SK-N-SH (cell line): ENCODE measurements around the gene C9orf57. TPM values are rescaled to one million over a fixed set of nuclear protein-coding genes. Genes with fewer than 3 reads are reported as not detected.
"Not testable (repeated sequence)": the region's sequence is repeated elsewhere in the genome, so short reads cannot be mapped to it uniquely, and the experiment has no call there.

Experiments used
- CTCF ChIA-PET: fragments of 300-600, 350-600 bp; formaldehyde crosslinking; extraction: SDS; loops from one replicate; lab custom pipeline; 2021; lab: Yijun Ruan, JAX
- POLR2A ChIA-PET: fragments of 350-600 bp; sonication (Branson Sonifier 250); formaldehyde crosslinking; extraction: SDS; loops from one replicate; lab custom pipeline; 2020; ENCODE audit warnings: antibody characterized with exemption, inconsistent platforms; lab: Yijun Ruan, JAX
- DNase-seq: peaks from one replicate; pipeline ENCODE4 v3.0.0; 2012
- H2AFZ ChIP-seq: fragments of 200-600 bp; sonication (generic); 2 replicates; pipeline ENCODE4 v1.8.1; 2016; ENCODE audit warnings: antibody characterized with exemption, mild to moderate bottlenecking, low read depth
- H3F3A ChIP-seq: fragments of 200-600 bp; sonication (generic); replicated peaks from 2 replicates; pipeline ENCODE3; 2016; ENCODE audit warnings: antibody characterized with exemption, mild to moderate bottlenecking; ENCODE audit not compliant: insufficient read depth
- H3K27ac ChIP-seq, 2 experiments: fragments of 200-500 bp in 1 of 2; fragments of 200-600 bp in 1 of 2; sonication (Bioruptor generic) in 1 of 2; sonication (generic), shearing (Covaris generic) in 1 of 2; 2 replicates each; pipeline versions ENCODE4 v1.5.1 to v1.6.1; 2014 to 2016; ENCODE audit warnings: low read depth in 2 of 2, inconsistent platforms in 1 of 2, low read length in 1 of 2, mild to moderate bottlenecking in 1 of 2, mixed read lengths in 1 of 2
- H3K27me3 ChIP-seq: fragments of 200-600 bp; sonication (generic), shearing (Covaris generic); 2 replicates; pipeline ENCODE4 v1.6.1; 2016; ENCODE audit warnings: mixed run types; ENCODE audit not compliant: insufficient read depth
- H3K36me3 ChIP-seq, 2 experiments: fragments of 200-500 bp in 1 of 2; fragments of 200-600 bp in 1 of 2; sonication (Bioruptor generic) in 1 of 2; sonication (generic) in 1 of 2; replicated peaks in 1 of 2; 2 replicates each; pipeline versions ENCODE3 to v1.5.1; 2014 to 2016; ENCODE audit warnings: low read length in 1 of 2, mild to moderate bottlenecking in 1 of 2; ENCODE audit not compliant: insufficient read depth in 2 of 2, control insufficient read depth in 1 of 2
- H3K4me1 ChIP-seq, 2 experiments: fragments of 200-500 bp in 1 of 2; fragments of 200-600 bp in 1 of 2; sonication (Bioruptor generic) in 1 of 2; sonication (generic), shearing (Covaris generic) in 1 of 2; 2 replicates each; pipeline versions ENCODE4 v1.5.1 to v1.6.1; 2014 to 2016; ENCODE audit warnings: low read depth in 1 of 2, low read length in 1 of 2, mixed run types in 1 of 2; ENCODE audit not compliant: insufficient read depth in 2 of 2, control insufficient read depth in 1 of 2
- H3K4me2 ChIP-seq: fragments of 200-600 bp; sonication (generic), shearing (Covaris generic); 2 replicates; pipeline ENCODE4 v1.6.1; 2017; ENCODE audit warnings: mixed run types
- H3K4me3 ChIP-seq, 2 experiments: fragments of 200-500 bp in 1 of 2; fragments of 200-600 bp in 1 of 2; sonication (Bioruptor generic) in 1 of 2; sonication (generic), shearing (Covaris generic) in 1 of 2; 2 replicates each; pipeline versions ENCODE4 v1.5.1 to v1.8.1; 2014 to 2016; ENCODE audit warnings: low read depth in 2 of 2, inconsistent platforms in 1 of 2, low read length in 1 of 2, mild to moderate bottlenecking in 1 of 2, mixed read lengths in 1 of 2, moderate library complexity in 1 of 2
- H3K79me2 ChIP-seq: fragments of 200-600 bp; sonication (generic); 2 replicates; pipeline ENCODE4 v1.8.1; 2017; ENCODE audit warnings: mild to moderate bottlenecking; ENCODE audit not compliant: insufficient read depth
- H3K9ac ChIP-seq: fragments of 200-600 bp; sonication (generic); 2 replicates; pipeline ENCODE4 v1.6.1; 2017; ENCODE audit warnings: mixed run types
- H3K9me2 ChIP-seq: fragments of 200-600 bp; sonication (generic); 2 replicates; pipeline ENCODE4 v1.6.1; 2017; ENCODE audit warnings: mixed run types
- H3K9me3 ChIP-seq: fragments of 200-600 bp; sonication (generic); 2 replicates; pipeline ENCODE4 v1.6.1; 2017; ENCODE audit warnings: mixed run types, mild to moderate bottlenecking, moderate library complexity
- H4K20me1 ChIP-seq: fragments of 200-600 bp; sonication (generic); 2 replicates; pipeline ENCODE4 v1.6.1; 2017; ENCODE audit warnings: mild to moderate bottlenecking, mixed run types; ENCODE audit not compliant: insufficient read depth
- FOSL2 ChIP-seq: IDR thresholded peaks from 2 replicates; pipeline ENCODE4 v1.4.0; 2012; ENCODE audit warnings: low read depth, mild to moderate bottlenecking, moderate library complexity, borderline replicate concordance
- FOXJ3 ChIP-seq: sonication (generic); formaldehyde crosslinking; IDR thresholded peaks from 2 replicates; pipeline ENCODE4 v1.5.1; 2020; ENCODE audit warnings: mild to moderate bottlenecking, missing genetic modification reagents
- GABPA ChIP-seq: IDR thresholded peaks from 2 replicates; pipeline ENCODE4 v1.4.0; 2012; ENCODE audit warnings: low read depth, mild to moderate bottlenecking
- MXI1 ChIP-seq: IDR thresholded peaks from 2 replicates; pipeline ENCODE4 v1.6.1; 2012; ENCODE audit warnings: mild to moderate bottlenecking, low read depth, low read length, improper control_type of control experiment
- NFIC ChIP-seq: IDR thresholded peaks from 2 replicates; pipeline ENCODE4 v1.4.0; 2012; ENCODE audit warnings: borderline replicate concordance
- NRF1 ChIP-seq: IDR thresholded peaks from 2 replicates; pipeline ENCODE4 v1.6.1; 2012; ENCODE audit warnings: low read depth, mild to moderate bottlenecking, low read length
- PBX3 ChIP-seq: IDR thresholded peaks from 2 replicates; pipeline ENCODE4; 2012
- RFX5 ChIP-seq: IDR thresholded peaks from 2 replicates; pipeline ENCODE4 v1.6.1; 2012; ENCODE audit warnings: mild to moderate bottlenecking, improper control_type of control experiment, low read length
- SIN3A ChIP-seq: IDR thresholded peaks from 2 replicates; pipeline ENCODE4 v1.6.1; 2012; ENCODE audit warnings: low read depth, mild to moderate bottlenecking, low read length, moderate library complexity, borderline replicate concordance
- SMC3 ChIP-seq: IDR thresholded peaks from 2 replicates; pipeline ENCODE4 v1.6.1; 2012; ENCODE audit warnings: low read depth, low read length, improper control_type of control experiment
- TCF12 ChIP-seq: IDR thresholded peaks from 2 replicates; pipeline ENCODE4 v1.4.0; 2012
- YY1 ChIP-seq: IDR thresholded peaks from 2 replicates; pipeline ENCODE4 v1.4.0; 2012; ENCODE audit warnings: low read depth, mild to moderate bottlenecking
- WGBS: methylation state at CpG from one replicate; pipeline ENCODE4 v1.1.6; 2017; ENCODE audit warnings: low lambda C conversion rate; 5-methylcytosine and 5-hydroxymethylcytosine counted together
- polyA plus RNA-seq, 3 experiments: library from polyadenylated mRNA; depleted of rRNA; stranded (reverse); fragments of >200 nt; gene quantifications; 2 replicates each; pipeline ENCODE4 v1.2.3, GENCODE V29; 2012
- TF ChIP-seq, protein P1 (sequence below): IDR thresholded peaks from 2 replicates; pipeline ENCODE4 v1.4.0; 2012; ENCODE audit warnings: low read depth, borderline replicate concordance

C9orf57 gene
- polyA plus RNA-seq, 1 of the 3 experiments (the other 2 are of a cell fraction) = not detected

DNA sequence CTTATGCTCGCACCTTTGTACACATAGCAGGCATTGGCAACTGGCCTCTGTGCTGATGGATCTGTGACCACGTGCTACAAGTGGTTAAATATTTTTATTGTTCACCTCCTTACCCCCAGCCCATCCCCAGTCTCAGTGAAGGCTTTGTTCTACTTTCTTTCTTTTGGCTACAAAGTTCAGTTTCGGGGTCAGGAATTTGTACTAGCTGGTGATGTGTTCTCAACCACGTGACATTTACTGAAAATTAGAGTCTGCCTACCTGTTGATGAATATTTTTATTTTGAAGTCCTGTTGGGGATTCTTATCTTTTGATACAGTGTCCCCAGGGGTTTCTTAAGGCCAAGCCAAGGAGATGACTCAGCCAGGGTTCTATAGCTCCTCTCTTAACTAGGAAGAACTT, 47.8 kb downstream of the C9orf57 start:
- no peaks in the 10 kb centered on the region for H3F3A ChIP-seq
- DNase-seq = no peak
- CTCF ChIA-PET = interaction anchor here (1.3 to 1.4 kb wide), 2 partner anchors 12 to 206 kb away, joined by 4 to 5 read pairs; no protein-coding TSS in a partner anchor

GRCh38 chr9:72007726-72008125, 52.7 kb downstream of the C9orf57 start:
- H3K9me2 ChIP-seq, H3K27me3 ChIP-seq, H3K4me1 ChIP-seq, DNase-seq, H3K4me3 ChIP-seq, H3K9me3 ChIP-seq, POLR2A ChIA-PET, H4K20me1 ChIP-seq, H3K27ac ChIP-seq, H3K9ac ChIP-seq, H2AFZ ChIP-seq, H3K36me3 ChIP-seq, H3K4me2 ChIP-seq, H3F3A ChIP-seq, H3K79me2 ChIP-seq: not testable (repeated sequence)
- WGBS = 60% methylated on average over 14 of the region's 20 CpGs
- CTCF ChIA-PET = interaction anchor here (1.0 to 2.0 kb wide), 4 partner anchors 17 to 201 kb away, joined by 4 to 12 read pairs (median 6); no protein-coding TSS in a partner anchor

More for the DNA sequence above, 47.8 kb downstream of the C9orf57 start:
- no peak overlapping the region for H3K4me3 ChIP-seq
- peaks cover 14% of the 10 kb centered on the region; the same call in 1 of the 2 replicates for H3K27me3 ChIP-seq
- H2AFZ ChIP-seq = no peak overlapping the region
- POLR2A ChIA-PET = no interaction called here
- H3K9me3 ChIP-seq = no peaks in the 10 kb centered on the region
- 13% methylated on average over 4 of the region's 4 CpGs for WGBS
- no peaks in the 10 kb centered on the region for H3K36me3 ChIP-seq
- H3K4me1 ChIP-seq = no peaks in the 10 kb centered on the region
- no peak overlapping the region for H3K4me2 ChIP-seq
- no peak overlapping the region for H3K27ac ChIP-seq
- TF ChIP-seq PBX3 (no peak), RFX5 (no peak), NFIC (no peak), NRF1 (no peak), SIN3A (no peak), YY1 (no peak), TCF12 (no peak), MXI1 (no peak), SMC3 (no peak), GABPA (no peak), FOSL2 (no peak), FOXJ3 (no peak)
- TF ChIP-seq, protein P1, sequence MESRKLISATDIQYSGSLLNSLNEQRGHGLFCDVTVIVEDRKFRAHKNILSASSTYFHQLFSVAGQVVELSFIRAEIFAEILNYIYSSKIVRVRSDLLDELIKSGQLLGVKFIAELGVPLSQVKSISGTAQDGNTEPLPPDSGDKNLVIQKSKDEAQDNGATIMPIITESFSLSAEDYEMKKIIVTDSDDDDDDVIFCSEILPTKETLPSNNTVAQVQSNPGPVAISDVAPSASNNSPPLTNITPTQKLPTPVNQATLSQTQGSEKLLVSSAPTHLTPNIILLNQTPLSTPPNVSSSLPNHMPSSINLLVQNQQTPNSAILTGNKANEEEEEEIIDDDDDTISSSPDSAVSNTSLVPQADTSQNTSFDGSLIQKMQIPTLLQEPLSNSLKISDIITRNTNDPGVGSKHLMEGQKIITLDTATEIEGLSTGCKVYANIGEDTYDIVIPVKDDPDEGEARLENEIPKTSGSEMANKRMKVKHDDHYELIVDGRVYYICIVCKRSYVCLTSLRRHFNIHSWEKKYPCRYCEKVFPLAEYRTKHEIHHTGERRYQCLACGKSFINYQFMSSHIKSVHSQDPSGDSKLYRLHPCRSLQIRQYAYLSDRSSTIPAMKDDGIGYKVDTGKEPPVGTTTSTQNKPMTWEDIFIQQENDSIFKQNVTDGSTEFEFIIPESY = no peak
- TF ChIP-seq, all 33 proteins: peak for 0
- no peaks in the 10 kb centered on the region for H3K9me2 ChIP-seq
- H3K79me2 ChIP-seq = no peaks in the 10 kb centered on the region
- H3K9ac ChIP-seq = no peak overlapping the region
- no peaks in the 10 kb centered on the region for H4K20me1 ChIP-seq
